Naive thymus-derived CD4-positive, alpha-beta T cell (primary cell): ENCODE data around the gene LYZL4. TPM values are rescaled to one million over a fixed set of nuclear protein-coding genes. Genes with fewer than 3 reads are reported as not detected.

ENCODE experiments used
- ATAC-seq: fragments of 150-1000 bp; cut with Tn5 transposase; 2 replicates; pipeline ENCODE4 v1.10.0; 2021; ENCODE audit warnings: mild to moderate bottlenecking, moderate library complexity
- CTCF ChIA-PET: fragments of 350-600 bp; sonication (Branson Sonifier 250); formaldehyde crosslinking; loops from one replicate; lab custom pipeline; 2021; ENCODE audit warnings: antibody characterized with exemption; lab: Charles Lee
- POLR2A ChIA-PET: fragments of 350-600 bp; sonication (Branson Sonifier 250); formaldehyde crosslinking; loops from one replicate; lab custom pipeline; 2021; ENCODE audit warnings: antibody characterized with exemption, inconsistent platforms; lab: Charles Lee
- DNase-seq, 9 donors: peaks; one replicate each; pipeline versions ENCODE4 v3.0.0 to v3.0.0-alpha.2; 2020 to 2022; ENCODE audit warnings: mixed read lengths in 1 of 9
- H3K27ac ChIP-seq: one replicate; pipeline ENCODE4 v1.7.0; 2013; ENCODE audit warnings: mild to moderate bottlenecking, low read depth, low read length, moderate library complexity
- H3K27me3 ChIP-seq, 2 donors: one replicate each; pipeline ENCODE4 v1.7.0; 2013; ENCODE audit warnings: low read length in 2 of 2, mild to moderate bottlenecking in 2 of 2, moderate library complexity in 2 of 2; ENCODE audit not compliant: control insufficient read depth in 2 of 2, insufficient read depth in 2 of 2
- H3K36me3 ChIP-seq, 3 experiments: 1 replicate in 2 of 3; 2 replicates in 1 of 3; pipeline ENCODE4 v1.7.0; 2013; ENCODE audit warnings: low read length in 3 of 3, mild to moderate bottlenecking in 3 of 3, moderate library complexity in 1 of 3; ENCODE audit not compliant: insufficient read depth in 3 of 3, control insufficient read depth in 2 of 3
- H3K4me1 ChIP-seq, 2 donors: one replicate each; pipeline ENCODE4 v1.7.0; 2013; ENCODE audit warnings: low read length in 2 of 2, mild to moderate bottlenecking in 2 of 2, moderate library complexity in 1 of 2; ENCODE audit not compliant: control insufficient read depth in 2 of 2, insufficient read depth in 2 of 2
- H3K4me3 ChIP-seq: 2 replicates; pipeline ENCODE4 v1.7.0; 2013; ENCODE audit warnings: mild to moderate bottlenecking, low read length
- H3K9me3 ChIP-seq, 3 experiments: 1 replicate in 2 of 3; 2 replicates in 1 of 3; pipeline ENCODE4 v1.7.0; 2013; ENCODE audit warnings: low read length in 3 of 3; ENCODE audit not compliant: control insufficient read depth in 2 of 3
- H3K27ac Mint-ChIP-seq, 9 donors: one replicate each; pipeline ENCODE4 v1.8.0; 2020 to 2022; ENCODE audit warnings: mixed read lengths in 9 of 9, mild to moderate bottlenecking in 8 of 9, moderate library complexity in 5 of 9, inconsistent platforms in 2 of 9
- H3K27me3 Mint-ChIP-seq, 5 donors: one replicate each; pipeline ENCODE4 v1.8.0; 2021 to 2022; ENCODE audit warnings: mixed read lengths in 5 of 5, mild to moderate bottlenecking in 1 of 5
- H3K36me3 Mint-ChIP-seq, 5 donors: one replicate each; pipeline ENCODE4 v1.8.0; 2020 to 2022; ENCODE audit warnings: mixed read lengths in 5 of 5, mild to moderate bottlenecking in 3 of 5, inconsistent platforms in 1 of 5
- H3K4me1 Mint-ChIP-seq, 7 donors: one replicate each; pipeline ENCODE4 v1.8.0; 2020 to 2022; ENCODE audit warnings: mixed read lengths in 7 of 7, mild to moderate bottlenecking in 3 of 7, inconsistent platforms in 1 of 7
- H3K4me3 Mint-ChIP-seq, 10 donors: one replicate each; pipeline ENCODE4 v1.8.0; 2020 to 2022; ENCODE audit warnings: mild to moderate bottlenecking in 10 of 10, mixed read lengths in 10 of 10, moderate library complexity in 6 of 10, inconsistent platforms in 2 of 10
- H3K9me3 Mint-ChIP-seq, 11 donors: one replicate each; pipeline ENCODE4 v1.8.0; 2020 to 2022; ENCODE audit warnings: mixed read lengths in 11 of 11, mild to moderate bottlenecking in 4 of 11, inconsistent platforms in 1 of 11, moderate library complexity in 1 of 11
- intact Hi-C, 2 donors: fragments of 100-400 bp; cut with micrococcal nuclease; formaldehyde crosslinking; loops; one replicate each; pipeline ENCODE4 v1.15.1; 2023
- polyA plus RNA-seq, 2 donors: library from polyadenylated mRNA; unstranded; fragments of 300-500 nt; fragmentation: Illumina TruSeq; gene quantifications; one replicate each; pipeline ENCODE4 v1.2.3, GENCODE V29; 2021
- total RNA-seq, 6 experiments: library from RNA in 5 of 6; stranded (reverse) in 5 of 6; gene quantifications; 1 replicate in 5 of 6; 2 replicates in 1 of 6; pipeline ENCODE4 v1.2.3 and lab custom pipeline; 2021 to 2026

The LYZL4 gene
- total and polyA plus RNA-seq, 7 experiments from 2014 or later, result not detected

DNA sequence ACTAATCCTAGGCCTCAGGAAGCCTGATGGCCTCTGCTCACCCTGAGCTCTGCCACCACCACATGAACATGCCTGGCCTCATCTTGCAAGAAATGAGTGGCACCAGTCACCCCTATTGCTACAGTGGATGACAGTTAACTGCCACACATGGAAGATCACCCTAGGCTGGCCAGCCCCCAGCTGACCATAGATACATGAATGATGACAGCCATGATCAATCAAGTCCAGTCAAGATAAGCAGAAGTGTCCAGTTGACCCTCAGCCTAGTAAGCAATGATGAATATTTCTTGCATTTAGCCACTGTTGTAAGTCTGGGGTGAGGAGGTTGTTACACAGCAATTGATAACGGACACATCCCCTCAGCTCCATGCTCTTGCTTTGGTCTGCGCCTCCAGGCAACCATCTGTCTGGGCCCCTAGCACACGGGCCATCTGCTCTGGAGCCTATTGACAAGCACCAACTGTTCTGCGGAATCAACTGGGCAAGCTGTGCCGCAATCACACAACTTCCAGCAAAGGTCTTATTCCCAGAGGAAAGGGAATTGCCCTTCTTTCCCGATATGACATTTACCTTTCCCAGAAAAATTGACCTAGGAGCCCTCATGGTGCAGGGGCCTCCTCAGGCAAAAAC lies 2.2 kb upstream of the LYZL4 start:
- Mint-ChIP-seq H3K9me3 (peaks cover 0 to 10% (median 0%) of the 10 kb centered on the region in 11 donors), H3K4me1 (peaks cover 0 to 11% (median 0%) of the 10 kb centered on the region in 7 donors), H3K4me3 (no peak overlapping the region), H3K27me3 (peaks cover 0 to 11% (median 7%) of the 10 kb centered on the region in 5 donors), H3K27ac (peak overlapping the region in 1 of 9 donors; percentile 12), H3K36me3 (peaks cover 0 to 3% (median 0%) of the 10 kb centered on the region in 5 donors)
- Histone ChIP-seq H3K27ac (no peak overlapping the region), H3K27me3 (no peaks in the 10 kb centered on the region), H3K36me3 (no peaks in the 10 kb centered on the region), H3K4me3 (no peak overlapping the region), H3K9me3 (no peaks in the 10 kb centered on the region), H3K4me1 (no peaks in the 10 kb centered on the region)
- intact Hi-C loops, result no loop called here
- ChIA-PET POLR2A (no interaction called here), CTCF (no interaction called here)
- no peak for DNase-seq
- ATAC-seq, result no peak

DNA sequence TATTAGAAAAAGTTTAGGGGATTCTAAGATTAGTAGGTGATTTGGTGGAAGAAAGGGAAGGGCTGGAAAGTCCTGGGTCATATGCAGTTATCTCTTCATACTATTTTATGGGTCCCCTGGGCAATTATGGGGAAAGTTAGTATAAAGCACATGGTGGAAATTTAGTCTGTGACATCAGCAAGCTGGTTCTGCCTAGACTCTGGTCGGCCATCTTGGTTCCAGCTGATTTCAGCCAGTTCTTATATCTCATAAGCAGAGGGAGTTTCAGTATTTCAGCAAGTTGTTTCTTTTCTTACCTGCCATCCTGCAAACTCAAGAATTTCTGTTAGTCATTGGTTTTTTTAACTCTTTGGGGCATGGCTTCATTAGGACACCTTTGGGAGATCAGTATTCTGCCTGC lies 1.0 kb upstream of the LYZL4 start:
- Histone ChIP-seq H3K4me1 (no peaks in the 10 kb centered on the region), H3K27me3 (no peaks in the 10 kb centered on the region), H3K27ac (no peak overlapping the region), H3K36me3 (no peaks in the 10 kb centered on the region), H3K9me3 (no peaks in the 10 kb centered on the region), H3K4me3 (no peak overlapping the region)
- H3K9me3 Mint-ChIP-seq, result peaks cover 0 to 10% (median 0%) of the 10 kb centered on the region in 11 donors
- no peak overlapping the region for H3K4me3 Mint-ChIP-seq
- peaks cover 0 to 11% (median 7%) of the 10 kb centered on the region in 5 donors for H3K27me3 Mint-ChIP-seq
- peaks cover 0 to 15% (median 0%) of the 10 kb centered on the region in 7 donors for H3K4me1 Mint-ChIP-seq
- H3K27ac Mint-ChIP-seq, result no peak overlapping the region
- ATAC-seq, result no peak
- ChIA-PET POLR2A (no interaction called here), CTCF (no interaction called here)
- intact Hi-C loops, result no loop called here
- no peak for DNase-seq
- peaks cover 0 to 3% (median 0%) of the 10 kb centered on the region in 5 donors for H3K36me3 Mint-ChIP-seq

DNA sequence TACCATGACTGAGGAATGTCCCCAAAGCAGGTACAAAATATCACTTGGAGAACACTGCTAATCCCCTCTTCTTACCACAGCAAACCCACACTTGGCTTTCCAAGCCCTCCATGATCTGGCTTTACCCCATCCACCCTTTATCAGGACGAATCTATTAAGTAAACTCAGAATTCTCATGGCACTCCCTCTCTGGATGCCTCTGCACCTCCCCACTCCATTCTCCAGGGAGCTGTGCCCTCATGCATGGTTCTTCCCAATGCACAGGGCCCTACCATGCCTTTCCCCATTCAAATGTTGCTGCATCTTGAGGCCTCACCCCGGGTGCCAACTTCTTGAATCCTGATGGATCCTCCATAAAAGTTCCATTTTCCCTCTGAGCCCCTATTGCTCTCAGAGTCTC lies 2.3 kb downstream of the LYZL4 start:
- Mint-ChIP-seq H3K4me1 (peaks cover 0 to 11% (median 0%) of the 10 kb centered on the region in 7 donors), H3K9me3 (peaks cover 0 to 10% (median 0%) of the 10 kb centered on the region in 11 donors), H3K36me3 (peaks cover 0 to 3% (median 0%) of the 10 kb centered on the region in 5 donors), H3K27ac (peak overlapping the region in 1 of 9 donors; percentile 36), H3K27me3 (peaks cover 0 to 5% (median 0%) of the 10 kb centered on the region in 5 donors), H3K4me3 (no peak overlapping the region)
- no peak overlapping the region for H3K27ac ChIP-seq
- CTCF ChIA-PET, result no interaction called here
- H3K27me3 ChIP-seq, result no peaks in the 10 kb centered on the region
- intact Hi-C loops, result no loop called here
- POLR2A ChIA-PET, result no interaction called here
- H3K36me3 ChIP-seq, result no peaks in the 10 kb centered on the region
- no peak for DNase-seq
- no peak for ATAC-seq
- H3K4me1 ChIP-seq, result no peaks in the 10 kb centered on the region
- H3K9me3 ChIP-seq, result no peaks in the 10 kb centered on the region
- H3K4me3 ChIP-seq, result no peak overlapping the region

DNA sequence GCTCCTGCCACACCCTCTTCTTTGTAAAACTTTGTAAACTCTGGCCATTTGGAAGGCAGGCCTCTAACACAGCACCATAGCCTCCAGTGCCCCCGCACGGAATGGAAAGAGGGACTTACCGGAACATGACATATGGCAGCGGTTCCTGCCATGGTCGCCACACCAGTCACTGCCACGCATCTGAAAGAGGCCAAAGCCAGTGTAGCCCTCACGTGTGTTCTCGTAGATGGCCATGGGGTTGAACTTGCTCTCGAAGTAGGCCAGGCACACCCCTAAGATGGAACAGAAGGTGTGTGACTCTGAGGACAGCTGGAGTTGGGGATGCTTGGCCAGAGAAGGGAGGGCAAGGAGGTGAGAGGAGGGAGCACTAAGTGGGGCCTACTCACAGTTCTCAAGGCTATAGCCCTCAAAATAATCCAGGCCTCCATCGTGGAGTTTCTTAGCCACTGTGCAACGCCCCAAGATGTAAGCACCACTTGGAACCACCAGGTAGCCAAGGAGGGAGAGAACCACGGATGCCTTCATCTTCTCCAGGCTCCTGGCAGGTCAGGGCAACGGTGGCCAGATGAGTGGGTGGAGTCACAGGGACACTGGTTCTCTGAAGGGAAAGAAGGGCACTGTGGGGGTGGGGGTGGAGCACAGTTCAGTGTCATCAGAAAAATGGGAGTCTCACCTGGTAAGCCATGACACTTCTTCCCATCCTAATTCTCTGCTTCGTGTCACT lies 3.5 kb downstream of the LYZL4 start:
- no peak overlapping the region for H3K4me3 ChIP-seq
- DNase-seq (no peak), ATAC-seq (no peak)
- intact Hi-C loops, result no loop called here
- no peaks in the 10 kb centered on the region for H3K9me3 ChIP-seq
- Mint-ChIP-seq H3K4me3 (no peak overlapping the region), H3K9me3 (peaks cover 0 to 10% (median under 1%) of the 10 kb centered on the region in 11 donors), H3K4me1 (peaks cover 0 to 11% (median 0%) of the 10 kb centered on the region in 7 donors), H3K36me3 (peaks cover 0 to 3% (median 0%) of the 10 kb centered on the region in 5 donors), H3K27me3 (peaks cover 0 to 8% (median 0%) of the 10 kb centered on the region in 5 donors), H3K27ac (no peak overlapping the region)
- no peak overlapping the region for H3K27ac ChIP-seq
- ChIA-PET POLR2A (no interaction called here), CTCF (no interaction called here)
- H3K27me3 ChIP-seq, result no peaks in the 10 kb centered on the region
- H3K4me1 ChIP-seq, result no peaks in the 10 kb centered on the region
- no peaks in the 10 kb centered on the region for H3K36me3 ChIP-seq

DNA sequence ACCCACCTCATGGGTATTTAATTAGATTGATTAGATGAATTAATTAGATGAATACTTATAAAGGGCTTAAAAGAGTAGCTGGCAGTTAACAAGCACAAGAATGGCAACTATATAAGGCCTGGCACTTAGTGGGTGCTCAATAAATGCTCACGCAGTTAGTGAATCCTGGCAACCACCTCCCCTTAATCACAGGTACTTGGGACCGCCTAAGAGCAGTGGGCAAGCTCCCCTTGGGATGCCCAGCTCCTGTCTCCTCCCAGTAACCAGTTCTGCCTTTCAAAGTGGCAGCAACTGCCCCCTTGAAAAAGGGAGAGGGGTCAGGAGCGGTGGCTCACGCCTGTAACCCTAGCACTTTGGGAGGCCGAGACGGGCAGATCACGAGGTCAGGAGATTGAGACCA lies 4.6 kb downstream of the LYZL4 start:
- Histone ChIP-seq H3K27me3 (no peaks in the 10 kb centered on the region), H3K27ac (no peak overlapping the region), H3K9me3 (no peaks in the 10 kb centered on the region), H3K4me1 (no peaks in the 10 kb centered on the region), H3K4me3 (no peak overlapping the region), H3K36me3 (no peaks in the 10 kb centered on the region)
- ChIA-PET CTCF (no interaction called here), POLR2A (no interaction called here)
- no peak for ATAC-seq
- H3K9me3 Mint-ChIP-seq, result peaks cover 0 to 10% (median 3%) of the 10 kb centered on the region in 11 donors
- no peak overlapping the region for H3K27ac Mint-ChIP-seq
- H3K36me3 Mint-ChIP-seq, result peaks cover 0 to 3% (median 0%) of the 10 kb centered on the region in 5 donors
- DNase-seq, result no peak
- H3K4me1 Mint-ChIP-seq, result peaks cover 0 to 11% (median 0%) of the 10 kb centered on the region in 7 donors
- intact Hi-C loops, result no loop called here
- H3K4me3 Mint-ChIP-seq, result no peak overlapping the region
- peaks cover 0 to 9% (median 0%) of the 10 kb centered on the region in 5 donors for H3K27me3 Mint-ChIP-seq

DNA sequence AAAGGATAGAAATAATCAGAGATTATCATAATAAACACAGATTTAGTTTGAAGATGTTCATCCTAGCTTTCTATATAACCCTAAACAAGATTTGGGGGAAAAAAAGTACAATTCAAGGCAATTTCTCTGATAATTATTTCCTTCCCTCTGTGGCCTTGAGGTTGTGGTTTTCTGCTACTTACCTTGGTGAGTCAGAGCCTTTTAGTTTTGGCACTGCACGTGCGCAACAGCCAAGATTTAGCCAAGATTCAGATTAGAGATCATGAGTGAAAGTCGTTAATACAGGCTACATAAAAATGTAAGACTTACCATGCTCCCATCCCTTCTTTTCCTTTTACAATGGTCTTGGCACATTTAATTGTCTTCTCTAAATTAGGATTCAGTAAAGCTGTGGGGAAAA lies 6.7 kb downstream of the LYZL4 start:
- peak overlapping the region in 1 of 9 donors; percentile 8 for H3K27ac Mint-ChIP-seq
- ATAC-seq, result no peak

More for the DNA sequence above, 6.7 kb downstream of the LYZL4 start:
- ChIA-PET CTCF (no interaction called here), POLR2A (no interaction called here)
- no peaks in the 10 kb centered on the region for H3K36me3 ChIP-seq
- no peak overlapping the region for H3K4me3 ChIP-seq
- DNase-seq, result no peak
- H3K27ac ChIP-seq, result no peak overlapping the region
- peaks cover 0 to 5% (median 0%) of the 10 kb centered on the region in 5 donors for H3K27me3 Mint-ChIP-seq
- intact Hi-C loops, result loop anchor here in 1 of 2 donors (2.0 kb wide), 1 partner anchor 57 kb away; no protein-coding TSS in a partner anchor
- peaks cover 0 to 7% (median 0%) of the 10 kb centered on the region in 5 donors for H3K36me3 Mint-ChIP-seq
- peaks cover 0 to 10% (median 2%) of the 10 kb centered on the region in 11 donors for H3K9me3 Mint-ChIP-seq
- H3K4me1 ChIP-seq, result no peaks in the 10 kb centered on the region
- H3K27me3 ChIP-seq, result no peaks in the 10 kb centered on the region
- H3K4me1 Mint-ChIP-seq, result peaks cover 0 to 11% (median 0%) of the 10 kb centered on the region in 7 donors
- H3K4me3 Mint-ChIP-seq, result no peak overlapping the region
- H3K9me3 ChIP-seq, result no peaks in the 10 kb centered on the region
